ENCODE results near the gene PTGES2. TPM values are rescaled to one million over a fixed set of nuclear protein-coding genes. Genes with fewer than 3 reads are reported as not detected.

PTGES2 gene
- total and polyA plus RNA-seq, 8 donors = 47.2 to 570 (median 74.9) TPM

GRCh38 chr9:128169925-128170324 lies 42.4 kb upstream of the PTGES2 start:
- no peak overlapping the region for H3K27ac ChIP-seq
- H3K4me3 ChIP-seq = no peak overlapping the region
- H3K9me3 ChIP-seq = no peaks in the 10 kb centered on the region
- peaks cover 45 to 99% (median 81%) of the 10 kb centered on the region in 4 donors for H3K36me3 ChIP-seq
- no peak for TF ChIP-seq EP300 (IDR thresholded peaks at IDR 0.05)
- no peak for TF ChIP-seq POLR2AphosphoS5 (IDR thresholded peaks at IDR 0.05)
- TF ChIP-seq CTCF (IDR thresholded peaks at IDR 0.05) = no peak
- TF ChIP-seq POLR2A (IDR thresholded peaks at IDR 0.05) = no peak
- no peaks in the 10 kb centered on the region for H3K4me1 ChIP-seq
- no peaks in the 10 kb centered on the region for H3K27me3 ChIP-seq
- 84 to 94% (median 90%) methylated on average over 4 to 8 of the region's 8 CpGs for WGBS, 5 donors
- no peak for DNase-seq
- intact Hi-C loops (cut with DNase I; ENCODE audit: low total_unique reads) = no loop called here

GRCh38 chr9:128169492-128169891 lies 42.0 kb upstream of the PTGES2 start:
- Histone ChIP-seq H3K9me3 (no peaks in the 10 kb centered on the region), H3K4me3 (no peak overlapping the region), H3K27me3 (no peaks in the 10 kb centered on the region), H3K27ac (no peak overlapping the region), H3K36me3 (peaks cover 49 to 99% (median 81%) of the 10 kb centered on the region in 4 donors), H3K4me1 (no peaks in the 10 kb centered on the region)
- intact Hi-C loops (cut with DNase I; ENCODE audit: low total_unique reads) = no loop called here
- DNase-seq = no peak
- no peak for TF ChIP-seq POLR2A (IDR thresholded peaks at IDR 0.05)
- no peak for TF ChIP-seq CTCF (IDR thresholded peaks at IDR 0.05)
- no peak for TF ChIP-seq EP300 (IDR thresholded peaks at IDR 0.05)
- TF ChIP-seq POLR2AphosphoS5 (IDR thresholded peaks at IDR 0.05) = no peak
- 80 to 89% (median 85%) methylated on average over 6 to 8 of the region's 8 CpGs for WGBS, 5 donors

GRCh38 chr9:128168731-128169308 lies 41.3 kb upstream of the PTGES2 start:
- 89 to 95% (median 92%) methylated on average over 8 of the region's 8 CpGs for WGBS, 5 donors
- H3K27ac ChIP-seq = no peak overlapping the region
- no peak for DNase-seq
- H3K27me3 ChIP-seq = no peaks in the 10 kb centered on the region
- no peaks in the 10 kb centered on the region for H3K4me1 ChIP-seq
- TF ChIP-seq CTCF (IDR thresholded peaks at IDR 0.05) (no peak), POLR2AphosphoS5 (IDR thresholded peaks at IDR 0.05) (no peak), EP300 (IDR thresholded peaks at IDR 0.05) (no peak), POLR2A (IDR thresholded peaks at IDR 0.05) (no peak)
- intact Hi-C loops (cut with DNase I; ENCODE audit: low total_unique reads) = no loop called here
- no peak overlapping the region for H3K4me3 ChIP-seq
- H3K9me3 ChIP-seq = no peaks in the 10 kb centered on the region
- peaks cover 54 to 99% (median 81%) of the 10 kb centered on the region in 4 donors for H3K36me3 ChIP-seq

DNA sequence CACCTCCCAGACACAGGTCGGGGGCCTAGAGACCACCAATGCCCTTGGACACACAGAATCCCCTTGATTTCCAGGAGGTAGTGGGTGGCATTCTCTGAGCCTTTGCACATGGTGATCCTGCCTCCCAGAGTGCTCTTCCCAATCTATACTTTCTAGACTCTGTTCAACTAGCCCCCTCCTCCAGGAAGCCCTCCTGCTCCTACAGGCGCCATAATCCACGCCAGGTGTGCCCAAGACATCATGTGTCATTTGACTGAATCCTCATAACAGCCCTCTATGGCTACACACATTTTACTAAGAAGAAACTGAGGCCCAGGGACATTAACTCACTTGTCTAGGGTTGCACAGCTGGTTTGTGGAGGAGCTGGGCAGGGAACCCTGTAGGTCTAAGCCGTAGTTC lies 39.7 kb upstream of the PTGES2 start:
- DNase-seq = no peak
- H3K4me1 ChIP-seq = peaks cover 0 to 3% (median 1%) of the 10 kb centered on the region in 4 donors
- TF ChIP-seq POLR2A (IDR thresholded peaks at IDR 0.05) (no peak), CTCF (IDR thresholded peaks at IDR 0.05) (no peak), POLR2AphosphoS5 (IDR thresholded peaks at IDR 0.05) (no peak), EP300 (IDR thresholded peaks at IDR 0.05) (no peak)
- H3K27me3 ChIP-seq = no peaks in the 10 kb centered on the region
- peaks cover 62 to 100% (median 90%) of the 10 kb centered on the region in 4 donors for H3K36me3 ChIP-seq
- intact Hi-C loops (cut with DNase I; ENCODE audit: low total_unique reads) = no loop called here
- no peak overlapping the region for H3K4me3 ChIP-seq
- H3K9me3 ChIP-seq = no peaks in the 10 kb centered on the region
- H3K27ac ChIP-seq = no peak overlapping the region
- 93 to 97% (median 96%) methylated on average over 4 of the region's 4 CpGs for WGBS, 5 donors
